B cell (primary cell): ENCODE data around the gene MPP4. TPM values are rescaled to one million over a fixed set of nuclear protein-coding genes. Genes with fewer than 3 reads are reported as not detected.

Experiments used
- ATAC-seq: fragments of 200-7000 bp; cut with Tn5 transposase; one replicate; pipeline ENCODE4 v1.10.0; 2021; ENCODE audit warnings: low read depth, mild to moderate bottlenecking, moderate number of reproducible peaks, moderate library complexity
- CTCF ChIA-PET: fragments of 350-600 bp; sonication (Branson Sonifier 250); formaldehyde crosslinking; loops from one replicate; lab custom pipeline; 2021; ENCODE audit warnings: antibody characterized with exemption, inconsistent platforms; lab: Charles Lee
- POLR2A ChIA-PET: fragments of 350-600 bp; sonication (Branson Sonifier 250); formaldehyde crosslinking; loops from one replicate; lab custom pipeline; 2021; ENCODE audit warnings: antibody characterized with exemption; lab: Charles Lee
- DNase-seq: peaks from one replicate; pipeline ENCODE4 v3.0.0; 2013
- H2AFZ ChIP-seq: 2 replicates; pipeline ENCODE4 v1.6.1; 2012; ENCODE audit warnings: mild to moderate bottlenecking, low read depth, low read length; ENCODE audit not compliant: insufficient read depth, poor library complexity, severe bottlenecking
- H3K27ac ChIP-seq, 2 donors: 1 replicate in 1 of 2; 2 replicates in 1 of 2; pipeline ENCODE4 v1.5.1; 2012 to 2013; ENCODE audit warnings: low read length in 2 of 2, mild to moderate bottlenecking in 2 of 2, moderate library complexity in 1 of 2
- H3K27me3 ChIP-seq, 4 experiments: fragments of 200-600 bp in 1 of 4; sonication (generic) in 1 of 4; replicated peaks in 1 of 4; 1 replicate in 2 of 4; 2 replicates in 2 of 4; pipeline versions ENCODE4 v1.6.1 to v1.7.0; 2013 to 2016; ENCODE audit warnings: low read length in 3 of 4, mild to moderate bottlenecking in 2 of 4, mixed read lengths in 1 of 4, moderate library complexity in 1 of 4; ENCODE audit not compliant: insufficient read depth in 4 of 4, control insufficient read depth in 3 of 4; ENCODE audit errors: control extremely low read depth in 1 of 4
- H3K36me3 ChIP-seq, 2 experiments: replicated peaks in 1 of 2; 1 replicate in 1 of 2; 2 replicates in 1 of 2; pipeline versions ENCODE4 v1.6.1 to v1.7.1; 2013; ENCODE audit warnings: low read length in 1 of 2; ENCODE audit not compliant: insufficient read depth in 2 of 2, control insufficient read depth in 1 of 2; ENCODE audit errors: control extremely low read depth in 1 of 2, extremely low read depth in 1 of 2
- H3K4me1 ChIP-seq, 2 donors: fragments of 200-600 bp in 1 of 2; sonication (generic) in 1 of 2; 1 replicate in 1 of 2; 2 replicates in 1 of 2; pipeline versions ENCODE4 v1.5.1 to v1.6.1; 2013 to 2017; ENCODE audit warnings: low read length in 2 of 2; ENCODE audit not compliant: control insufficient read depth in 2 of 2, insufficient read depth in 2 of 2
- H3K4me2 ChIP-seq: replicated peaks from 2 replicates; pipeline ENCODE3; 2012; ENCODE audit warnings: mild to moderate bottlenecking, low read depth, low read length; ENCODE audit not compliant: poor library complexity, severe bottlenecking
- H3K4me3 ChIP-seq, 5 experiments: fragments of 200-600 bp in 1 of 5; sonication (generic) in 1 of 5; 1 replicate in 3 of 5; 2 replicates in 2 of 5; pipeline versions ENCODE4 v1.5.1 to v1.7.0; 2011 to 2016; ENCODE audit warnings: low read length in 4 of 5, mild to moderate bottlenecking in 4 of 5, low read depth in 2 of 5, control low read depth in 1 of 5, moderate library complexity in 1 of 5; ENCODE audit not compliant: insufficient read depth in 1 of 5; ENCODE audit errors: control extremely low read depth in 1 of 5, extremely low read depth in 1 of 5
- H3K79me2 ChIP-seq: fragments of 200-600 bp; sonication (generic); one replicate; pipeline ENCODE4 v1.6.0; 2016; ENCODE audit warnings: low read length; ENCODE audit not compliant: control insufficient read depth, insufficient read depth
- H3K9ac ChIP-seq: fragments of 200-600 bp; sonication (generic); 2 replicates; pipeline ENCODE4 v1.6.1; 2017; ENCODE audit warnings: mild to moderate bottlenecking, low read length, moderate library complexity
- H3K9me3 ChIP-seq, 3 donors: one replicate each; pipeline versions ENCODE4 v1.6.1 to v1.7.1; 2013; ENCODE audit warnings: low read length in 2 of 3; ENCODE audit not compliant: control insufficient read depth in 2 of 3, insufficient read depth in 1 of 3; ENCODE audit errors: control extremely low read depth in 1 of 3
- H4K20me1 ChIP-seq: 2 replicates; pipeline ENCODE4 v1.6.0; 2012; ENCODE audit warnings: mild to moderate bottlenecking, low read length; ENCODE audit not compliant: insufficient read depth, control insufficient read depth, poor library complexity, severe bottlenecking
- H3K27ac Mint-ChIP-seq: one replicate; pipeline ENCODE4 v1.8.0; 2021; ENCODE audit warnings: mixed read lengths
- H3K27me3 Mint-ChIP-seq: one replicate; pipeline ENCODE4 v1.8.0; 2021; ENCODE audit warnings: mixed read lengths
- H3K4me1 Mint-ChIP-seq: one replicate; pipeline ENCODE4 v1.8.0; 2021; ENCODE audit warnings: mixed read lengths
- H3K4me3 Mint-ChIP-seq: one replicate; pipeline ENCODE4 v1.8.0; 2021; ENCODE audit warnings: mixed read lengths
- H3K9me3 Mint-ChIP-seq: one replicate; pipeline ENCODE4 v1.8.0; 2022; ENCODE audit warnings: mixed read lengths; ENCODE audit not compliant: insufficient read depth
- CTCF ChIP-seq: fragments of 200-600 bp; IDR thresholded peaks from one replicate; pipeline ENCODE4 v1.8.0; 2022; ENCODE audit warnings: antibody characterized with exemption, mild to moderate bottlenecking
- EZH2 ChIP-seq: IDR thresholded peaks from 2 replicates; pipeline ENCODE4 v1.6.1; 2012; ENCODE audit warnings: borderline replicate concordance, low read depth, mild to moderate bottlenecking, moderate library complexity, low read length; ENCODE audit not compliant: insufficient read depth, poor library complexity, severe bottlenecking
- WGBS: methylation state at CpG from one replicate; pipeline ENCODE4 v1.1.5; 2013; ENCODE audit warnings: missing lambda C conversion rate; ENCODE audit not compliant: insufficient coverage; 5-methylcytosine and 5-hydroxymethylcytosine counted together
- intact Hi-C: fragments of 100-400 bp; cut with micrococcal nuclease; formaldehyde crosslinking; loops from one replicate; pipeline ENCODE4 v1.10.0; 2022
- polyA plus RNA-seq: library from polyadenylated mRNA; depleted of rRNA; stranded (reverse); fragments of >200 nt; gene quantifications from 2 replicates; pipeline ENCODE4 v1.2.3, GENCODE V29; 2012
- total RNA-seq, 2 donors: library from RNA; stranded (reverse); fragments of 120-200 nt in 1 of 2; gene quantifications; 1 replicate in 1 of 2; 2 replicates in 1 of 2; pipeline versions ENCODE4 v1.2.3 to v1.2.4, GENCODE V29; 2013 to 2022

MPP4 gene
- total and polyA plus RNA-seq, 2 donors (not counting 1 experiment from before 2014, with no cell fraction given): not detected

- no peak overlapping the region for H2AFZ ChIP-seq
- H3K27me3 Mint-ChIP-seq: peaks cover 7% of the 10 kb centered on the region
- H3K27ac Mint-ChIP-seq: no peak overlapping the region
- 100% methylated on average over 1 of the region's 3 CpGs for WGBS
- H3K4me1 ChIP-seq: no peaks in the 10 kb centered on the region
- no peak overlapping the region for H3K4me3 Mint-ChIP-seq
- H3K36me3 ChIP-seq: no peaks in the 10 kb centered on the region
- ChIA-PET POLR2A (no interaction called here), CTCF (no interaction called here)
- DNase-seq (no peak), ATAC-seq (no peak)
- no peak overlapping the region for H3K27ac ChIP-seq
- no peak overlapping the region for H3K9ac ChIP-seq
- H3K27me3 ChIP-seq: no peaks in the 10 kb centered on the region
- no peaks in the 10 kb centered on the region for H3K9me3 Mint-ChIP-seq
- H3K4me1 Mint-ChIP-seq: no peaks in the 10 kb centered on the region
- no peaks in the 10 kb centered on the region for H4K20me1 ChIP-seq
- no peak for TF ChIP-seq CTCF
- TF ChIP-seq EZH2: no peak
- H3K4me3 ChIP-seq: no peak overlapping the region
- no peak overlapping the region for H3K4me2 ChIP-seq
- H3K79me2 ChIP-seq: no peaks in the 10 kb centered on the region
- intact Hi-C loops: no loop called here
- H3K9me3 ChIP-seq: no peaks in the 10 kb centered on the region
Measured at GRCh38 chr2:201674794-201675193, 23.6 kb downstream of the MPP4 start.

GRCh38 chr2:201674298-201674697, 24.1 kb downstream of the MPP4 start:
- DNase-seq (no peak), ATAC-seq (no peak)
- Mint-ChIP-seq H3K4me1 (no peaks in the 10 kb centered on the region), H3K4me3 (no peak overlapping the region), H3K9me3 (no peaks in the 10 kb centered on the region), H3K27me3 (peaks cover 7% of the 10 kb centered on the region), H3K27ac (no peak overlapping the region)
- H3K79me2 ChIP-seq: no peaks in the 10 kb centered on the region
- H3K36me3 ChIP-seq: no peaks in the 10 kb centered on the region
- no peak overlapping the region for H3K4me3 ChIP-seq
- TF ChIP-seq CTCF (no peak), EZH2 (no peak)
- intact Hi-C loops: no loop called here
- CTCF ChIA-PET: no interaction called here
- no peak overlapping the region for H3K27ac ChIP-seq
- no peaks in the 10 kb centered on the region for H3K27me3 ChIP-seq
- no peak overlapping the region for H3K4me2 ChIP-seq
- H3K9ac ChIP-seq: no peak overlapping the region
- no CpG with 5 or more reads among the region's 3 CpGs for WGBS
- H2AFZ ChIP-seq: no peak overlapping the region
- no peaks in the 10 kb centered on the region for H4K20me1 ChIP-seq
- no peaks in the 10 kb centered on the region for H3K4me1 ChIP-seq
- no peaks in the 10 kb centered on the region for H3K9me3 ChIP-seq
- POLR2A ChIA-PET: no interaction called here
